K562 (cell line): Measurements from ENCODE around the gene PCGF6. TPM values are rescaled to one million over a fixed set of nuclear protein-coding genes. Genes with fewer than 3 reads are reported as not detected.

Experiments
- ARID1B ChIP-seq: fragments of 450-650 bp; IDR thresholded peaks from 2 replicates; pipeline ENCODE4 v1.6.1; 2016; ENCODE audit warnings: antibody characterized with exemption, mild to moderate bottlenecking, inconsistent platforms
- NCOA6 ChIP-seq: fragments of 450-650 bp; IDR thresholded peaks from 2 replicates; pipeline ENCODE4 v1.6.1; 2017; ENCODE audit warnings: mild to moderate bottlenecking
- PURB ChIP-seq: sonication (generic); formaldehyde crosslinking; IDR thresholded peaks from 2 replicates; pipeline ENCODE4 v1.9.0; 2021; ENCODE audit warnings: low read depth, mild to moderate bottlenecking, missing genetic modification reagents
- ZC3H8 ChIP-seq: fragments of 450-650 bp; IDR thresholded peaks from 2 replicates; pipeline ENCODE4 v1.6.1; 2017
- ZKSCAN1 ChIP-seq: fragments of 150-350 bp; IDR thresholded peaks from 2 replicates; pipeline ENCODE4 v1.6.1; 2016; ENCODE audit warnings: low read depth, low read length
- ZNF224 ChIP-seq: sonication (generic); formaldehyde crosslinking; IDR thresholded peaks from 2 replicates; pipeline ENCODE4 v1.8.0; 2022; ENCODE audit warnings: mild to moderate bottlenecking, missing genetic modification reagents
- ZNF3 ChIP-seq: fragments of 250-450 bp; sonication (Bioruptor Pico); IDR thresholded peaks from 2 replicates; pipeline ENCODE4 v1.5.0; 2021; ENCODE audit warnings: mild to moderate bottlenecking, moderate library complexity
- ZNF76 ChIP-seq: fragments of 250-450 bp; sonication (Bioruptor Pico); IDR thresholded peaks from 2 replicates; pipeline ENCODE4 v1.4.0; 2020; ENCODE audit warnings: mild to moderate bottlenecking, moderate library complexity, borderline replicate concordance
- polyA plus RNA-seq, 8 experiments: library from polyadenylated mRNA; depleted of rRNA in 4 of 8; stranded (reverse) in 5 of 8; unstranded in 3 of 8; fragments of >200 nt; fragmentation: Nextera tagmentation in 2 of 8; fragmentation: Illumina TruSeq in 1 of 8; extraction: Ambion mirVana in 2 of 8; extraction: Trizol in 1 of 8; gene quantifications; 2 replicates each; pipeline versions ENCODE4 v1.2.1 to v1.2.3, GENCODE V29; 2011 to 2014; ENCODE audit warnings: inconsistent platforms in 1 of 8, missing spikeins in 1 of 8
- total RNA-seq, 7 experiments: library from RNA; depleted of rRNA in 6 of 7; stranded (reverse); fragments of >200 nt in 6 of 7; fragmentation: Illumina TruSeq in 2 of 7; extraction: Trizol in 2 of 7; gene quantifications; 2 replicates each; pipeline versions ENCODE4 v1.2.1 to v1.2.3, GENCODE V29; 2011 to 2021; ENCODE audit warnings: low replicate concordance in 1 of 7
- TF ChIP-seq, protein P1 (sequence below): sonication (generic); formaldehyde crosslinking; IDR thresholded peaks from 2 replicates; pipeline ENCODE4 v1.8.0; 2023; ENCODE audit warnings: missing genetic modification reagents, mild to moderate bottlenecking, borderline replicate concordance
- TF ChIP-seq, protein P2 (sequence below): IDR thresholded peaks from 2 replicates; pipeline ENCODE4 v1.6.1; 2016; ENCODE audit warnings: missing genetic modification characterization, missing compliant biosample characterization
- TF ChIP-seq, protein P3 (sequence below), 3 experiments: IDR thresholded peaks in 2 of 3; conservative IDR thresholded peaks in 1 of 3; 2 replicates each; pipeline ENCODE4 v1.5.1; 2011 to 2012; ENCODE audit warnings: low read length in 3 of 3, mild to moderate bottlenecking in 3 of 3, control low read depth in 2 of 3, improper control_type of control experiment in 1 of 3, inconsistent platforms in 1 of 3, low read depth in 1 of 3, mixed read lengths in 1 of 3, moderate library complexity in 1 of 3; ENCODE audit not compliant: insufficient read depth in 2 of 3

PCGF6 gene
- total and polyA plus RNA-seq, 9 of the 15 experiments (the other 6 are each of a cell fraction or from before 2014, with no cell fraction given): 8.4 to 24.6 (median 20.6) TPM

DNA sequence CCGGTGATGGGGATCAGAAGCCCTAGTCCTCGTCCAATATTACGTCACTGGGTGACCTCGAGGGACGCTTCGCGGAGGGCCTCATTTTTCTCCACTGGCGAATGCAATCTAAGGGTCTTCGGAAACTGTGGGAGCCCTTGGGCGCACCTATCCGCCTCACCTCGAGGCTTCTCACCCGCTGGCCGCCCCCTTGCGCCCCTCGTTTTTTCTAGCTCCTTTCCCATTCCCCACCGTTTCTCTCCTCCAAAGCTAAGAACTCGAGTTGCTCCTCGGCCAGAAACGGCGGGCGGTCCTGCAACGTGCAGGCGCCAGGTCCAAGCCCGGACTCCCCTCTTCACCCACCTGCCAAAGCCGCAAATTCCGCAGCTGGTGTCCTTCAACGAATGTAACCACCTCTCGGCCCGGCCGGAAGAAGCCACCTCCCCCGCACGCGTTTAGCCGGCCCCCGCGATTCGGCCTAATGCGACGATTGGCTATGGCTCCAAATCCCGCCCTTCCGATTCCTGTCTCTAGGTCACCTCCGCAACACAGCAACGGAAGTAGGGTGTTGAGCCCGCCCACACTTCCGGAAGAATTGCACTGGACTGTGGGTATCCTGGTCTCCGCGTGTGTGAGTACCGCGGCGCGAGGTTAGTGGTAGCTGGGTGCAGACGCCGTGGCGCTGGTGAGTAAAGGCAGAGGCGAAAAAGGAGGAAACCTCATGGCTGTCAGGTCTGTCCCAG, 45.3 kb upstream of the PCGF6 start, which contains the start of the genes ATP5MK and PDCD11 (continued):
- TF ChIP-seq, protein P1, sequence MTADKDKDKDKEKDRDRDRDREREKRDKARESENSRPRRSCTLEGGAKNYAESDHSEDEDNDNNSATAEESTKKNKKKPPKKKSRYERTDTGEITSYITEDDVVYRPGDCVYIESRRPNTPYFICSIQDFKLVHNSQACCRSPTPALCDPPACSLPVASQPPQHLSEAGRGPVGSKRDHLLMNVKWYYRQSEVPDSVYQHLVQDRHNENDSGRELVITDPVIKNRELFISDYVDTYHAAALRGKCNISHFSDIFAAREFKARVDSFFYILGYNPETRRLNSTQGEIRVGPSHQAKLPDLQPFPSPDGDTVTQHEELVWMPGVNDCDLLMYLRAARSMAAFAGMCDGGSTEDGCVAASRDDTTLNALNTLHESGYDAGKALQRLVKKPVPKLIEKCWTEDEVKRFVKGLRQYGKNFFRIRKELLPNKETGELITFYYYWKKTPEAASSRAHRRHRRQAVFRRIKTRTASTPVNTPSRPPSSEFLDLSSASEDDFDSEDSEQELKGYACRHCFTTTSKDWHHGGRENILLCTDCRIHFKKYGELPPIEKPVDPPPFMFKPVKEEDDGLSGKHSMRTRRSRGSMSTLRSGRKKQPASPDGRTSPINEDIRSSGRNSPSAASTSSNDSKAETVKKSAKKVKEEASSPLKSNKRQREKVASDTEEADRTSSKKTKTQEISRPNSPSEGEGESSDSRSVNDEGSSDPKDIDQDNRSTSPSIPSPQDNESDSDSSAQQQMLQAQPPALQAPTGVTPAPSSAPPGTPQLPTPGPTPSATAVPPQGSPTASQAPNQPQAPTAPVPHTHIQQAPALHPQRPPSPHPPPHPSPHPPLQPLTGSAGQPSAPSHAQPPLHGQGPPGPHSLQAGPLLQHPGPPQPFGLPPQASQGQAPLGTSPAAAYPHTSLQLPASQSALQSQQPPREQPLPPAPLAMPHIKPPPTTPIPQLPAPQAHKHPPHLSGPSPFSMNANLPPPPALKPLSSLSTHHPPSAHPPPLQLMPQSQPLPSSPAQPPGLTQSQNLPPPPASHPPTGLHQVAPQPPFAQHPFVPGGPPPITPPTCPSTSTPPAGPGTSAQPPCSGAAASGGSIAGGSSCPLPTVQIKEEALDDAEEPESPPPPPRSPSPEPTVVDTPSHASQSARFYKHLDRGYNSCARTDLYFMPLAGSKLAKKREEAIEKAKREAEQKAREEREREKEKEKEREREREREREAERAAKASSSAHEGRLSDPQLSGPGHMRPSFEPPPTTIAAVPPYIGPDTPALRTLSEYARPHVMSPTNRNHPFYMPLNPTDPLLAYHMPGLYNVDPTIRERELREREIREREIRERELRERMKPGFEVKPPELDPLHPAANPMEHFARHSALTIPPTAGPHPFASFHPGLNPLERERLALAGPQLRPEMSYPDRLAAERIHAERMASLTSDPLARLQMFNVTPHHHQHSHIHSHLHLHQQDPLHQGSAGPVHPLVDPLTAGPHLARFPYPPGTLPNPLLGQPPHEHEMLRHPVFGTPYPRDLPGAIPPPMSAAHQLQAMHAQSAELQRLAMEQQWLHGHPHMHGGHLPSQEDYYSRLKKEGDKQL (CRISPR knock-in tag): no peak
- TF ChIP-seq ZKSCAN1 (no peak), ARID1B (0 out of 2 replicates have a peak, but pooled peaks have one; percentile 25), PURB (CRISPR knock-in tag) (no peak), ZC3H8 (no peak), ZNF3 (no peak), ZNF224 (CRISPR knock-in tag) (no peak), ZNF76 (CRISPR knock-in tag) (no peak), NCOA6 (no peak)
- TF ChIP-seq, protein P2, sequence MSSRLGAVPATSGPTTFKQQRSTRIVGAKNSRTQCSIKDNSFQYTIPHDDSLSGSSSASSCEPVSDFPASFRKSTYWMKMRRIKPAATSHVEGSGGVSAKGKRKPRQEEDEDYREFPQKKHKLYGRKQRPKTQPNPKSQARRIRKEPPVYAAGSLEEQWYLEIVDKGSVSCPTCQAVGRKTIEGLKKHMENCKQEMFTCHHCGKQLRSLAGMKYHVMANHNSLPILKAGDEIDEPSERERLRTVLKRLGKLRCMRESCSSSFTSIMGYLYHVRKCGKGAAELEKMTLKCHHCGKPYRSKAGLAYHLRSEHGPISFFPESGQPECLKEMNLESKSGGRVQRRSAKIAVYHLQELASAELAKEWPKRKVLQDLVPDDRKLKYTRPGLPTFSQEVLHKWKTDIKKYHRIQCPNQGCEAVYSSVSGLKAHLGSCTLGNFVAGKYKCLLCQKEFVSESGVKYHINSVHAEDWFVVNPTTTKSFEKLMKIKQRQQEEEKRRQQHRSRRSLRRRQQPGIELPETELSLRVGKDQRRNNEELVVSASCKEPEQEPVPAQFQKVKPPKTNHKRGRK (tag): no peak
- TF ChIP-seq, protein P3, sequence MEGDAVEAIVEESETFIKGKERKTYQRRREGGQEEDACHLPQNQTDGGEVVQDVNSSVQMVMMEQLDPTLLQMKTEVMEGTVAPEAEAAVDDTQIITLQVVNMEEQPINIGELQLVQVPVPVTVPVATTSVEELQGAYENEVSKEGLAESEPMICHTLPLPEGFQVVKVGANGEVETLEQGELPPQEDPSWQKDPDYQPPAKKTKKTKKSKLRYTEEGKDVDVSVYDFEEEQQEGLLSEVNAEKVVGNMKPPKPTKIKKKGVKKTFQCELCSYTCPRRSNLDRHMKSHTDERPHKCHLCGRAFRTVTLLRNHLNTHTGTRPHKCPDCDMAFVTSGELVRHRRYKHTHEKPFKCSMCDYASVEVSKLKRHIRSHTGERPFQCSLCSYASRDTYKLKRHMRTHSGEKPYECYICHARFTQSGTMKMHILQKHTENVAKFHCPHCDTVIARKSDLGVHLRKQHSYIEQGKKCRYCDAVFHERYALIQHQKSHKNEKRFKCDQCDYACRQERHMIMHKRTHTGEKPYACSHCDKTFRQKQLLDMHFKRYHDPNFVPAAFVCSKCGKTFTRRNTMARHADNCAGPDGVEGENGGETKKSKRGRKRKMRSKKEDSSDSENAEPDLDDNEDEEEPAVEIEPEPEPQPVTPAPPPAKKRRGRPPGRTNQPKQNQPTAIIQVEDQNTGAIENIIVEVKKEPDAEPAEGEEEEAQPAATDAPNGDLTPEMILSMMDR (IDR thresholded peaks at IDR 0.05 in 2 of 3, conservative IDR thresholded peaks at IDR 0.05 in 1 of 3; ENCODE audit: insufficient read depth in 2 of 3, low read depth in 1 of 3, low read length in 3 of 3): peak; percentile 8 to 36 (median 23); a peak in 3 of 6 replicates
